ENCODE measurements around the gene FN3K.

Gene FN3K

GRCh38 chr17:82734987-82735866 is at the start of gene FN3K:
FN3K (plus strand) TSS chr17:82735615; CDS start chr17:82735637, 22 bp downstream.
- in situ Hi-C loops (cut with MboI; ENCODE audit: low pct_unique_long_range_greater_than_20kb, low sequenced_read_pairs, unreplicated experiment) = no loop called here
- TF ChIP-seq CTCF (IDR thresholded peaks at IDR 0.05; ENCODE audit: extremely low read depth, insufficient read depth, missing control alignments) = no peak
- DNase-seq (ENCODE audit: low spot score) = peak; percentile 36

GRCh38 chr17:82686366-82687324 is 48.8 kb upstream of the FN3K start:
- in situ Hi-C loops (cut with MboI; ENCODE audit: low pct_unique_long_range_greater_than_20kb, low sequenced_read_pairs, unreplicated experiment) = no loop called here
- no peak for DNase-seq (ENCODE audit: low spot score)

GRCh38 chr17:82687375-82687861 is 48.0 kb upstream of the FN3K start:
- no peak for TF ChIP-seq CTCF (IDR thresholded peaks at IDR 0.05; ENCODE audit: extremely low read depth, insufficient read depth, missing control alignments)
- in situ Hi-C loops (cut with MboI; ENCODE audit: low pct_unique_long_range_greater_than_20kb, low sequenced_read_pairs, unreplicated experiment) = no loop called here
- DNase-seq (ENCODE audit: low spot score) = no peak

More at GRCh38 chr17:82686366-82687324, 48.8 kb upstream of the FN3K start:
- TF ChIP-seq CTCF (IDR thresholded peaks at IDR 0.05; ENCODE audit: extremely low read depth, insufficient read depth, missing control alignments) = no peak

GRCh38 chr17:82687871-82688270 is 47.5 kb upstream of the FN3K start:
- no peak for DNase-seq (ENCODE audit: low spot score)
- in situ Hi-C loops (cut with MboI; ENCODE audit: low pct_unique_long_range_greater_than_20kb, low sequenced_read_pairs, unreplicated experiment) = no loop called here
- no peak for TF ChIP-seq CTCF (IDR thresholded peaks at IDR 0.05; ENCODE audit: extremely low read depth, insufficient read depth, missing control alignments)

- no peak for TF ChIP-seq CTCF (IDR thresholded peaks at IDR 0.05; ENCODE audit: extremely low read depth, insufficient read depth, missing control alignments)
- DNase-seq (ENCODE audit: low spot score) = no peak
- in situ Hi-C loops (cut with MboI; ENCODE audit: low pct_unique_long_range_greater_than_20kb, low sequenced_read_pairs, unreplicated experiment) = no loop called here
These were observed 46.3 kb upstream of the FN3K start for GRCh38 chr17:82689077-82689476.

- TF ChIP-seq CTCF (IDR thresholded peaks at IDR 0.05; ENCODE audit: extremely low read depth, insufficient read depth, missing control alignments) = no peak
- in situ Hi-C loops (cut with MboI; ENCODE audit: low pct_unique_long_range_greater_than_20kb, low sequenced_read_pairs, unreplicated experiment) = no loop called here
- DNase-seq (ENCODE audit: low spot score) = no peak
These were observed 44.5 kb upstream of the FN3K start for GRCh38 chr17:82690786-82691489.

All from GM13977 (cell line).